ENCODE data around the gene SSUH2. TPM values are rescaled to one million over a fixed set of nuclear protein-coding genes. Genes with fewer than 3 reads are reported as not detected.
"Not testable (repeated sequence)": the region's sequence is repeated elsewhere in the genome, so short reads cannot be mapped to it uniquely, and the experiment has no call there.

Gene SSUH2
- total and polyA plus RNA-seq, 7 experiments from 2014 or later = not detected

DNA sequence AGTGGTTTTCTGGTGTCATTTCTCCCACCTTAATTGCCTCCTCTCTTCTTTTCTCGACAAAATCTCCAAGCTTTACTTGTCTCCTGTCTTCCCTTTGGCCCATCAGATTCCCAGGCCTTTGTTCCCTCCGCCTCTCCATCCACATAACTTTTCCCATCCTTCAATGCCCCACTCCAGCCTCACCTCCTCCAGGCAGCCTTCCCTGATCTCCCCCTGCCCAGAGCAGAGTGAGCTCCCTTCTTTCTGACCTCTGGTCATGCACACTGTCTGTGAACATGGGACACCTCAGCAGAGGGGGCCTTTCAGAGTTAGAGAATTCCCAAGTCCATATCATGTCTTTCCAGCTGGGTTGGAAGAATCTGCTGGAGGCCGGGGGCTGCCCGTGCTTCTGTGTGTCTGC is 14.6 kb upstream of the SSUH2 start:
- Mint-ChIP-seq H3K4me3 (no peak overlapping the region), H3K4me1 (no peaks in the 10 kb centered on the region), H3K27me3 (peaks cover 11 to 45% (median 28%) of the 10 kb centered on the region in 5 donors), H3K36me3 (peaks cover 0 to 7% (median 0%) of the 10 kb centered on the region in 5 donors), H3K9me3 (peaks cover 0 to 6% (median 0%) of the 10 kb centered on the region in 11 donors), H3K27ac (no peak overlapping the region)
- H3K9me3 ChIP-seq (ENCODE audit: control insufficient read depth in 2 of 3, low read length in 3 of 3) = no peaks in the 10 kb centered on the region
- ATAC-seq (no peak), DNase-seq (no peak)
- H3K36me3 ChIP-seq (ENCODE audit: control insufficient read depth in 2 of 3, insufficient read depth in 3 of 3, low read length in 3 of 3) = no peaks in the 10 kb centered on the region
- H3K27me3 ChIP-seq (ENCODE audit: control insufficient read depth in 2 of 2, insufficient read depth in 2 of 2, low read length in 2 of 2) = no peaks in the 10 kb centered on the region
- H3K27ac ChIP-seq (ENCODE audit: low read depth, low read length) = no peak overlapping the region
- CTCF ChIA-PET = no interaction called here
- intact Hi-C loops (cut with micrococcal nuclease) = no loop called here
- POLR2A ChIA-PET = no interaction called here
- H3K4me1 ChIP-seq (ENCODE audit: control insufficient read depth in 2 of 2, insufficient read depth in 2 of 2, low read length in 2 of 2) = no peaks in the 10 kb centered on the region
- H3K4me3 ChIP-seq (ENCODE audit: low read length) = no peak overlapping the region

DNA sequence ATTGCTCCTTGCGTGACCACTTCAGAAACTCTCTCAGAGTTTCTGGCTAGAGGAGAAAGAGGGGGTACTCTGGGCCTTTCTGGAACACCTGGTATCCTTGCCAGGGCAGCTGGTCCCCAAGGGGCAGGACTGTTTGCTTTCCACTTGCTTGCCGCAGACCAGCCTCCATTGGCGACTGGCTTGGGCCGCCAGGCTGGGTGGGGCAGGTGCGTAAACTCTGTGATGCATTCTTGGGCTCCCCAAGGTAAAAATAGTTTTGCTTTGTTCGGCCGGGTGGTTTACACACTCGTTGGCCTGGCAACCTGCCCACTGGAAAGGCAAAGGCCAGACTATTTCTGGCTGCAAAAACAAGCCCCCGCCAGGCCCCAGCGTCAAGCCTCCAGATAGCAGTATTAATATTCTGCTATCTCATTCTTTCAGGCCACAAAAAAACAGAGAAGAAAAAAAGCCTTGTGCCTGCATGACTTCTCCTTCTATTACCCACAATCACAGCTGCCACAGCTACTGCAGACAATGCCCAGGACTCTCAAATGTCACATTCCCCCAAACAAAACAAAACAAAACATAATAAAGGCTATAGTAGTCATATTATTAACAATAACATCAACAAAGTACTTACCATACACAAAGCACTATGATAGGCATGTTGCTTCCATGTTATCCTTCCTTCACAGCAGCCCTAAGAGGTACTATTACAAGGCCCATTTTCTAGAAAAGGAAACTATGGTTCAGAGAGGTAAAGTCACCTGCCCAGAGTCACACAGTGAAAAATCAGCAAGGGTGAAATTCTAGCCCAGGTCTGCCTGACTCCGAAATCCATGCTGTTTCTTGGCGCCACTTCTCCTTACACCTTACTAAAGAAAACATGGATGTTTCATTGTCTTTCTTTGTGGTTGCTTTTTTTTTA is 14.0 kb upstream of the SSUH2 start:
- ChIA-PET POLR2A (no interaction called here), CTCF (no interaction called here)
- Histone ChIP-seq H3K9me3 (ENCODE audit: control insufficient read depth in 2 of 3, low read length in 3 of 3) (no peaks in the 10 kb centered on the region), H3K27me3 (ENCODE audit: control insufficient read depth in 2 of 2, insufficient read depth in 2 of 2, low read length in 2 of 2) (no peaks in the 10 kb centered on the region), H3K36me3 (ENCODE audit: control insufficient read depth in 2 of 3, insufficient read depth in 3 of 3, low read length in 3 of 3) (no peaks in the 10 kb centered on the region), H3K4me3 (ENCODE audit: low read length) (no peak overlapping the region), H3K4me1 (ENCODE audit: control insufficient read depth in 2 of 2, insufficient read depth in 2 of 2, low read length in 2 of 2) (no peaks in the 10 kb centered on the region), H3K27ac (ENCODE audit: low read depth, low read length) (no peak overlapping the region)
- Mint-ChIP-seq H3K27ac (no peak overlapping the region), H3K27me3 (peaks cover 11 to 38% (median 28%) of the 10 kb centered on the region in 5 donors), H3K36me3 (peaks cover 0 to 7% (median 0%) of the 10 kb centered on the region in 5 donors), H3K4me1 (no peaks in the 10 kb centered on the region), H3K9me3 (peaks cover 0 to 8% (median 0%) of the 10 kb centered on the region in 11 donors), H3K4me3 (no peak overlapping the region)
- intact Hi-C loops (cut with micrococcal nuclease) = no loop called here
- DNase-seq (no peak), ATAC-seq (peak; percentile 24)

DNA sequence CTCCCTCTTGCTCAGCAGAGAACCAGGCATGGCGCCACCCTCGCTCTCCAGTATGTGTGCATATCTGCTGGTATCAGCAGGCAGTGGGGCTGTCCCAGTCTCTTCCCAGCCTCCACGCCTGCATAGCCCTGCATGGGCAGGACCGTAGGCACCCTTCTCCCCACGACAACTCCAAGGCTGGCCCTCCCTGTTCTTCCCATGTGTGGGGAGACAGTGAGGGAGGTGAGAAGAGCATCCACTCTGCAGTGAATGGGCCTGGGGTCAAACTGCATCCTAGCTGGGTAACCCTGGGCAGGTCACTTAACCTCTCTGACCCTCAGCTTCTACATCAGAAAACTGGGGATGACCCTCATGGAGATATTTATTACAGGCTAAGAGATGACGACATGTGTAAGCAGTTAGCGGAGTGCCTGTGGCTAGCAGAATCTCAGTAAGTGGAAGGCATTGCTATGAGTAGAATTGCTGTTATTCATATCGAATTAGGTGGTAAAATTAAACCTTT is 13.3 kb upstream of the SSUH2 start:
- ChIA-PET POLR2A (no interaction called here), CTCF (no interaction called here)
- Mint-ChIP-seq H3K27me3 (peaks cover 11 to 38% (median 25%) of the 10 kb centered on the region in 5 donors), H3K4me1 (no peaks in the 10 kb centered on the region), H3K4me3 (no peak overlapping the region), H3K36me3 (peaks cover 0 to 7% (median 0%) of the 10 kb centered on the region in 5 donors), H3K27ac (no peak overlapping the region), H3K9me3 (peaks cover 0 to 8% (median 0%) of the 10 kb centered on the region in 11 donors)
- Histone ChIP-seq H3K4me1 (ENCODE audit: control insufficient read depth in 2 of 2, insufficient read depth in 2 of 2, low read length in 2 of 2) (no peaks in the 10 kb centered on the region), H3K27ac (ENCODE audit: low read depth, low read length) (no peak overlapping the region), H3K27me3 (ENCODE audit: control insufficient read depth in 2 of 2, insufficient read depth in 2 of 2, low read length in 2 of 2) (no peaks in the 10 kb centered on the region), H3K9me3 (ENCODE audit: control insufficient read depth in 2 of 3, low read length in 3 of 3) (no peaks in the 10 kb centered on the region), H3K36me3 (ENCODE audit: control insufficient read depth in 2 of 3, insufficient read depth in 3 of 3, low read length in 3 of 3) (no peaks in the 10 kb centered on the region), H3K4me3 (ENCODE audit: low read length) (no peak overlapping the region)
- ATAC-seq (no peak), DNase-seq (no peak)
- intact Hi-C loops (cut with micrococcal nuclease) = no loop called here

DNA sequence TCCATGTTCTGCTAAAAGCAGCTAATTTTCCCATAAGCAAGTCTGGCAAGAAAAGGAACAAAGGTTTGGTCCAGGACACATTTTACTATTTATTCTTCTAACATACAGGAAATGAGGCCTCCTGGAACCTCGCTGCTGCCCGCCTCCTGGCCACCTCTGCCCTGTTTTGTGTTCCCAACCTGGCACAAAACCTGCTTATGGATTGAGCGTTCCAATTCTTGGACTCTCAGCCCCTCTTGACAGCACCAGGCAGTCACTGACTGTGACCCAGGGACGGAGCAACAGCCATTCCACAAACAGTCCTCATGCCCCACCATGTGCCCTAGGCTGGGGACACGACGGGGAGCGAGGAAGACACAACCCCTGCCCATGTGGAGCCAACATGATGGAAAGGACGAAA is 11.6 kb upstream of the SSUH2 start:
- ChIA-PET CTCF (no interaction called here), POLR2A (no interaction called here)
- Mint-ChIP-seq H3K27ac (peak overlapping the region in 1 of 9 donors; percentile 70), H3K36me3 (peaks cover 0 to 7% (median 0%) of the 10 kb centered on the region in 5 donors), H3K4me3 (no peak overlapping the region), H3K27me3 (peaks cover 11 to 45% (median 31%) of the 10 kb centered on the region in 5 donors), H3K4me1 (no peaks in the 10 kb centered on the region), H3K9me3 (peaks cover 0 to 8% (median 0%) of the 10 kb centered on the region in 11 donors)
- Histone ChIP-seq H3K4me3 (ENCODE audit: low read length) (no peak overlapping the region), H3K36me3 (ENCODE audit: control insufficient read depth in 2 of 3, insufficient read depth in 3 of 3, low read length in 3 of 3) (no peaks in the 10 kb centered on the region), H3K27me3 (ENCODE audit: control insufficient read depth in 2 of 2, insufficient read depth in 2 of 2, low read length in 2 of 2) (no peaks in the 10 kb centered on the region), H3K4me1 (ENCODE audit: control insufficient read depth in 2 of 2, insufficient read depth in 2 of 2, low read length in 2 of 2) (no peaks in the 10 kb centered on the region), H3K9me3 (ENCODE audit: control insufficient read depth in 2 of 3, low read length in 3 of 3) (no peaks in the 10 kb centered on the region), H3K27ac (ENCODE audit: low read depth, low read length) (no peak overlapping the region)
- no peak for DNase-seq
- intact Hi-C loops (cut with micrococcal nuclease) = no loop called here
- no peak for ATAC-seq

DNA sequence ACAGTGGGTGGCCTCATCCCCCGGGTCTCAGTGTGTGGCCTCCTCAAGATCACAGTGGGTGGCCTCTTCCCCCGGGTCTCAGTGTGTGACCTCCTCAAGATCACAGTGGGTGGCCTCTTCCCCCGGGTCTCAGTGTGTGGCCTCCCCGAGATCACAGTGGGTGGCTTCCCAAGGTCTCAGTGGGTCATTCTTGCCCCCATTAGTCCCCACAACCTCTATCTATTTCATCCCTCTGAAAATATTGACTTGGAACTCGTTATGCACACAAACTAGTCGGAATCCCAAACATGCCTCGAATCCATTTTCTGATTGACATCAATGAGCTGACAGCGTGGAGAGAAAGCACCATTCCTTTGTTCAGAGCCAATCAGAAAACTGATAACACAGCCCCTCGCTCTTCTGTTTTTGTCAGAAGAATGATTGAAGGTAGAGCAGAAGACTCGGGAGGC is 10.8 kb upstream of the SSUH2 start:
- H3K27me3 Mint-ChIP-seq = peaks cover 11 to 41% (median 31%) of the 10 kb centered on the region in 5 donors
- H3K4me1 ChIP-seq (ENCODE audit: control insufficient read depth in 2 of 2, insufficient read depth in 2 of 2, low read length in 2 of 2) = no peaks in the 10 kb centered on the region
- no peaks in the 10 kb centered on the region for H3K27me3 ChIP-seq (ENCODE audit: control insufficient read depth in 2 of 2, insufficient read depth in 2 of 2, low read length in 2 of 2)
- ChIA-PET CTCF (no interaction called here), POLR2A (no interaction called here)
- no peaks in the 10 kb centered on the region for H3K9me3 ChIP-seq (ENCODE audit: control insufficient read depth in 2 of 3, low read length in 3 of 3)
- no peak overlapping the region for H3K4me3 Mint-ChIP-seq
- no peak for DNase-seq
- no peaks in the 10 kb centered on the region for H3K4me1 Mint-ChIP-seq
- intact Hi-C loops (cut with micrococcal nuclease) = no loop called here
- no peaks in the 10 kb centered on the region for H3K36me3 ChIP-seq (ENCODE audit: control insufficient read depth in 2 of 3, insufficient read depth in 3 of 3, low read length in 3 of 3)
- no peak for ATAC-seq
- no peak overlapping the region for H3K4me3 ChIP-seq (ENCODE audit: low read length)
- peaks cover 0 to 8% (median 0%) of the 10 kb centered on the region in 11 donors for H3K9me3 Mint-ChIP-seq
- H3K36me3 Mint-ChIP-seq = peaks cover 0 to 7% (median 0%) of the 10 kb centered on the region in 5 donors
- no peak overlapping the region for H3K27ac ChIP-seq (ENCODE audit: low read depth, low read length)
- no peak overlapping the region for H3K27ac Mint-ChIP-seq

DNA sequence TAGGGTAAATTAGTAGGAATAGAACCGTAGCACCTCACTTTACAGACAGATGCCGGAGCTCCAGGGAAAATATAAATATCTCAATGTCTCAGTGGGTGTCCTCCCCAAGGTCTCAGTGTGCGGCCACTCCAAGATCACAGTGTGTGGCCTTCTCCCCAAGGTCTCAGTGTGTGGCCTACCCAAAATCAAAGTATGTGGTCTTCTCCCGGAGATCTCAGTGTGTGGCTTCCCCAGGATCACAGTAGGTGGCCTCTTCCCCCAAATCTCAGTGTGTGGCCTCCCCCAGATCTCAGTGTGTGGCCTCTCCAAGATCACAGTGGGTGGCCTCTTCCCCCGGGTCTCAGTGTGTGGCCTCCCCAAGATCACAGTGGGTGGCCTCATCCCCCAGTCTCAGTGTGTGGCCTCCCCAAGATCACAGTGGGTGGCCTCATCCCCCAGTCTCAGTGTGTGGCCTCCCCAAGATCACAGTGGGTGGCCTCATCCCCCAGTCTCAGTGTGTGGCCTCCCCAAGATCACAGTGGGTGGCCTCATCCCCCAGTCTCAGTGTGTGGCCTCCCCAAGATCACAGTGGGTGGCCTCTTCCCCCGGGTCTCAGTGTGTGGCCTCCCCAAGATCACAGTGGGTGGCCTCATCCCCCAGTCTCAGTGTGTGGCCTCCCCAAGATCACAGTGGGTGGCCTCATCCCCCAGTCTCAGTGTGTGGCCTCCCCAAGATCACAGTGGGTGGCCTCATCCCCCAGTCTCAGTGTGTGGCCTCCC is 10.2 kb upstream of the SSUH2 start:
- H3K9me3 Mint-ChIP-seq; H3K4me3 Mint-ChIP-seq; intact Hi-C loops (cut with micrococcal nuclease); H3K4me3 ChIP-seq (ENCODE audit: low read length); H3K9me3 ChIP-seq (ENCODE audit: control insufficient read depth in 2 of 3, low read length in 3 of 3); H3K27me3 ChIP-seq (ENCODE audit: control insufficient read depth in 2 of 2, insufficient read depth in 2 of 2, low read length in 2 of 2); H3K4me1 Mint-ChIP-seq; POLR2A ChIA-PET; H3K4me1 ChIP-seq (ENCODE audit: control insufficient read depth in 2 of 2, insufficient read depth in 2 of 2, low read length in 2 of 2); H3K36me3 Mint-ChIP-seq; DNase-seq; H3K27ac ChIP-seq (ENCODE audit: low read depth, low read length); H3K27ac Mint-ChIP-seq; CTCF ChIA-PET; H3K36me3 ChIP-seq (ENCODE audit: control insufficient read depth in 2 of 3, insufficient read depth in 3 of 3, low read length in 3 of 3); ATAC-seq: not testable (repeated sequence)
- peaks cover 11 to 40% (median 35%) of the 10 kb centered on the region in 5 donors for H3K27me3 Mint-ChIP-seq
